BLaER1 (cell line): ENCODE data around the gene SOD1.

Experiments
- H3K27ac ChIP-seq: shearing (Covaris generic); formaldehyde crosslinking; 2 replicates; pipeline ENCODE4 v1.8.1; 2022
- H3K27me3 ChIP-seq: shearing (Covaris generic); formaldehyde crosslinking; 2 replicates; pipeline ENCODE4 v1.8.1; 2022
- H3K36me3 ChIP-seq: shearing (Covaris generic); formaldehyde crosslinking; 2 replicates; pipeline ENCODE4 v1.8.1; 2022
- H3K4me1 ChIP-seq: shearing (Covaris generic); formaldehyde crosslinking; 2 replicates; pipeline ENCODE4 v1.8.1; 2022
- H3K4me2 ChIP-seq: shearing (Covaris generic); formaldehyde crosslinking; 2 replicates; pipeline ENCODE4 v1.8.1; 2022
- H3K4me3 ChIP-seq: shearing (Covaris generic); formaldehyde crosslinking; 2 replicates; pipeline ENCODE4 v1.8.1; 2022
- H3K9ac ChIP-seq: shearing (Covaris generic); formaldehyde crosslinking; 2 replicates; pipeline ENCODE4 v1.8.1; 2022
- H3K9me3 ChIP-seq: shearing (Covaris generic); formaldehyde crosslinking; 2 replicates; pipeline ENCODE4 v1.8.1; 2022
- H4K20me1 ChIP-seq: shearing (Covaris generic); formaldehyde crosslinking; 2 replicates; pipeline ENCODE4 v1.8.1; 2022
- Cebpa-rat ChIP-seq: shearing (Covaris generic); IDR thresholded peaks from 2 replicates; pipeline ENCODE4 v1.8.1; 2022

The SOD1 gene

GRCh38 chr21:31666445-31667010 lies 7.0 kb downstream of the SOD1 start:
- TF ChIP-seq Cebpa-rat = no peak
- Histone ChIP-seq H3K4me1 (peaks cover 56% of the 10 kb centered on the region), H3K9me3 (no peaks in the 10 kb centered on the region), H3K27me3 (no peaks in the 10 kb centered on the region), H3K4me3 (no peak overlapping the region), H3K27ac (no peak overlapping the region), H3K4me2 (no peak overlapping the region), H3K36me3 (peaks cover 90% of the 10 kb centered on the region), H4K20me1 (peaks cover 86% of the 10 kb centered on the region), H3K9ac (no peak overlapping the region)

- Histone ChIP-seq H4K20me1 (peaks cover 86% of the 10 kb centered on the region), H3K27me3 (no peaks in the 10 kb centered on the region), H3K36me3 (peaks cover 90% of the 10 kb centered on the region), H3K9me3 (no peaks in the 10 kb centered on the region), H3K4me1 (peaks cover 50% of the 10 kb centered on the region), H3K9ac (no peak overlapping the region), H3K27ac (no peak overlapping the region), H3K4me3 (no peak overlapping the region), H3K4me2 (no peak overlapping the region)
- no peak for TF ChIP-seq Cebpa-rat
Observed at GRCh38 chr21:31667132-31667531, 7.6 kb downstream of the SOD1 start.

GRCh38 chr21:31667639-31668038 lies 8.1 kb downstream of the SOD1 start:
- Histone ChIP-seq H3K36me3 (peaks cover 90% of the 10 kb centered on the region), H4K20me1 (peaks cover 82% of the 10 kb centered on the region), H3K27ac (no peak overlapping the region), H3K4me1 (peaks cover 45% of the 10 kb centered on the region), H3K27me3 (no peaks in the 10 kb centered on the region), H3K9ac (no peak overlapping the region), H3K4me2 (no peak overlapping the region), H3K4me3 (no peak overlapping the region), H3K9me3 (no peaks in the 10 kb centered on the region)
- TF ChIP-seq Cebpa-rat = no peak

GRCh38 chr21:31668651-31669491 lies 9.4 kb downstream of the SOD1 start:
- Histone ChIP-seq H3K4me1 (peaks cover 33% of the 10 kb centered on the region), H3K4me2 (no peak overlapping the region), H3K27me3 (no peaks in the 10 kb centered on the region), H3K9ac (no peak overlapping the region), H3K9me3 (no peaks in the 10 kb centered on the region), H4K20me1 (peaks cover 70% of the 10 kb centered on the region), H3K27ac (no peak overlapping the region), H3K36me3 (peaks cover 82% of the 10 kb centered on the region), H3K4me3 (no peak overlapping the region)
- TF ChIP-seq Cebpa-rat = no peak

GRCh38 chr21:31670070-31670469 lies 10.6 kb downstream of the SOD1 start:
- H3K27ac ChIP-seq = no peak overlapping the region
- peaks cover 72% of the 10 kb centered on the region for H3K36me3 ChIP-seq
- H3K4me3 ChIP-seq = no peak overlapping the region
- no peaks in the 10 kb centered on the region for H3K27me3 ChIP-seq
- peaks cover 58% of the 10 kb centered on the region for H4K20me1 ChIP-seq
- H3K9me3 ChIP-seq = no peaks in the 10 kb centered on the region
- no peak for TF ChIP-seq Cebpa-rat
- no peak overlapping the region for H3K9ac ChIP-seq
- H3K4me2 ChIP-seq = no peak overlapping the region
- H3K4me1 ChIP-seq = peaks cover 21% of the 10 kb centered on the region

GRCh38 chr21:31671146-31671716 lies 11.7 kb downstream of the SOD1 start:
- Histone ChIP-seq H3K27me3 (no peaks in the 10 kb centered on the region), H3K4me1 (peaks cover 11% of the 10 kb centered on the region), H3K9ac (no peak overlapping the region), H3K27ac (no peak overlapping the region), H4K20me1 (peaks cover 46% of the 10 kb centered on the region), H3K36me3 (peaks cover 61% of the 10 kb centered on the region), H3K4me3 (no peak overlapping the region), H3K4me2 (no peak overlapping the region), H3K9me3 (no peaks in the 10 kb centered on the region)
- no peak for TF ChIP-seq Cebpa-rat

GRCh38 chr21:31671931-31672330 lies 12.4 kb downstream of the SOD1 start:
- Histone ChIP-seq H3K9ac (no peak overlapping the region), H3K27ac (no peak overlapping the region), H3K4me1 (peaks cover 4% of the 10 kb centered on the region; the same call in 1 of the 2 replicates), H4K20me1 (peaks cover 39% of the 10 kb centered on the region), H3K36me3 (peaks cover 54% of the 10 kb centered on the region), H3K9me3 (no peaks in the 10 kb centered on the region), H3K4me2 (no peak overlapping the region), H3K27me3 (no peaks in the 10 kb centered on the region), H3K4me3 (no peak overlapping the region)
- no peak for TF ChIP-seq Cebpa-rat

- Histone ChIP-seq H3K4me3 (no peak overlapping the region), H3K27me3 (no peaks in the 10 kb centered on the region), H3K27ac (no peak overlapping the region), H4K20me1 (peaks cover 27% of the 10 kb centered on the region), H3K4me1 (no peaks in the 10 kb centered on the region), H3K4me2 (no peak overlapping the region), H3K9me3 (no peaks in the 10 kb centered on the region), H3K9ac (no peak overlapping the region), H3K36me3 (peaks cover 54% of the 10 kb centered on the region)
- no peak for TF ChIP-seq Cebpa-rat
Observed at GRCh38 chr21:31673321-31673912, 13.9 kb downstream of the SOD1 start.

- H3K4me2 ChIP-seq = no peak overlapping the region
- H3K27me3 ChIP-seq = no peaks in the 10 kb centered on the region
- no peaks in the 10 kb centered on the region for H3K4me1 ChIP-seq
- no peak overlapping the region for H3K4me3 ChIP-seq
- H3K36me3 ChIP-seq = peaks cover 50% of the 10 kb centered on the region
- H3K9ac ChIP-seq = no peak overlapping the region
- no peak for TF ChIP-seq Cebpa-rat
- no peaks in the 10 kb centered on the region for H3K9me3 ChIP-seq
- peaks cover 13% of the 10 kb centered on the region for H4K20me1 ChIP-seq
- no peak overlapping the region for H3K27ac ChIP-seq
Observed at GRCh38 chr21:31675318-31675717, 15.8 kb downstream of the SOD1 start.

- Histone ChIP-seq H3K27me3 (no peaks in the 10 kb centered on the region), H3K36me3 (peaks cover 52% of the 10 kb centered on the region), H3K9ac (no peak overlapping the region), H3K4me3 (no peak overlapping the region), H3K27ac (no peak overlapping the region), H3K9me3 (no peaks in the 10 kb centered on the region), H3K4me2 (no peak overlapping the region), H4K20me1 (peaks cover 12% of the 10 kb centered on the region), H3K4me1 (no peaks in the 10 kb centered on the region)
- no peak for TF ChIP-seq Cebpa-rat
Observed at GRCh38 chr21:31675960-31676359, 16.5 kb downstream of the SOD1 start.
